Stimulated activated CD4-positive, alpha-beta T cell treated with anti-CD3 and anti-CD28 coated beads, TNF-alpha, amount 100 ng/mL, for 4 hours (primary cell): ENCODE results near the gene F9.
"Not testable (repeated sequence)": the region's sequence is repeated elsewhere in the genome, so short reads cannot be mapped to it uniquely, and the experiment has no call there.

Experiments
- DNase-seq, 3 experiments: peaks; one replicate each; pipeline ENCODE4 v3.0.0-alpha.2; 2020; ENCODE audit warnings: low read depth in 3 of 3

The F9 gene

DNA sequence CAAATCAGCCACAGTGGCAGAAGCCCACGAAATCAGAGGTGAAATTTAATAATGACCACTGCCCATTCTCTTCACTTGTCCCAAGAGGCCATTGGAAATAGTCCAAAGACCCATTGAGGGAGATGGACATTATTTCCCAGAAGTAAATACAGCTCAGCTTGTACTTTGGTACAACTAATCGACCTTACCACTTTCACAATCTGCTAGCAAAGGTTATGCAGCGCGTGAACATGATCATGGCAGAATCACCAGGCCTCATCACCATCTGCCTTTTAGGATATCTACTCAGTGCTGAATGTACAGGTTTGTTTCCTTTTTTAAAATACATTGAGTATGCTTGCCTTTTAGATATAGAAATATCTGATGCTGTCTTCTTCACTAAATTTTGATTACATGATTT lies at the start of gene F9:
Gene F9, plus strand, starts transcription at position 190 of the 400 bp plus-strand sequence. Its CDS starts 26 bp downstream, at position 216.
- DNase-seq, result no peak

DNA sequence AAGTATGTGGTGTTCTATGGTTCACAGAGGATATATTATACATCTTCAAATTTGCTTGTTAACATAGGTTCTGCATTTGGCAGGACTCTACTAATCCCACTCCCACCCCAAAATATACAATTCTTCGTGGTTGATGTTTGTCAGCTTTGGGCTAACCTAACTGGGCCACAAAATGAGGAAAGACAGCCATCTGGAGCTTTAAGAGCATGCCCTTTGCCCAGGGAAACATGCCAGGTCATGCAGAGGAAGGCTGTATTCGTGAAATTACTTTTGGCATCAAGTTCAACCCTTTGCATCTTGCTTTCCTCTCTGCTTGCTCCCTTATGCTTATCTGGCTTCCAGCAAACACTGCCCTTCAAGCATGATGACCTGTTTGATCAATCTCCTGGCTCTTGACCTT lies 46.8 kb upstream of the F9 start:
- no peak for DNase-seq

DNA sequence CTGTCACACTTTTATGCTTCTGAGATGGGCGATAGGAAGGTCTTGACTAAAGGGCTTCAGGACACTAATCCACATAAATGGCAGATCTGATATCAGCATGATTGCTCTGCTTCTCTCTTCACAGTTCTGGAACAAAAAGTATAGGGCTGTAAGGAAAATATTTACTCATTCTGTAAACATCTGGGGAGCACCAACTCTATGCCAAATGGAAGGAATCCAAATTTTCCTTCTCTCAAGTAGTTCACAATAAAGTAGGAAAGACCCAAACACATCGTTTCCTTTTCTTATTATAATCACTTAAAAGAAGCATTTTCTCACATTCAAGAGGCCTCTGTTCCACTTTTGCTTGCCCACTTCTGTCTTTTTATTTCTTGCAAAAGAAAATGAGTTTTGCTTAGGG lies 45.9 kb upstream of the F9 start:
- DNase-seq, result no peak

DNA sequence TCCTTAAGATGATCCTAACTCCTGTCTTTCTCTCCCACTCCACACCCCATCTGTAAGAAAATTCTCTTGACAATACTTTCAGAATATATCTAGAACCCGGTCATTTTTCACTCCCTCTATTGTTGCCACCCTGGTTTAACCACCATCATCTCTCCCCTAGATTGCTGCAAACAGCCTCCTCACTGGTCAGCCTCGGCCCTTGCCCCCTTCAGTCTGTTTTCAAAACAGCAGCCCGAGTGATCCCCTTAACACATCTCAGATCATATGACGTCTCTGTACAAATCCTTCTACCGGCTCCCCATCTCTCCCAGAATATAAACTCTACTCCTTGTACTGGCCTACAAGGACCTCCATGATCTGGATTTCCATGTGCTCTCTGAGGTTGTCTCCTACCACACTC lies 35.2 kb upstream of the F9 start:
- no peak for DNase-seq

DNA sequence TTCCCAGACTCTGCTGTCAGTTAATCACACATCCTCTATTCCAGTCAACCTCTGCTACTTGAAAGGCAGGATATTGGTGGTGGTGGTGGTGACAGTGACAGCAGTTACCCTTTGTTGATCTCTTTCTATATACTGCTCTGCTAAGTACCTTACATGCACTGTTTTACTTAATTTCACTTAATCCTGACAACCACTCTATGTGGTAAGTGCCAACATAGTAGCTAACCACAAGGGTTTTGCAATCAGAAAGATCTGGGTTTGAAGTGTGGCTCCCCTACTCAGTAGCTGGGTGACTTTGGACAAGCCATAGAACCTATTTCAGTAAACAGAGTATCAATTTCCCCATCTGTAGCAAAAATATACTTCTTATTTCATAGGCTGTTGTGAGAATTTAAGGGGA lies 24.2 kb upstream of the F9 start:
- DNase-seq, result no peak

DNA sequence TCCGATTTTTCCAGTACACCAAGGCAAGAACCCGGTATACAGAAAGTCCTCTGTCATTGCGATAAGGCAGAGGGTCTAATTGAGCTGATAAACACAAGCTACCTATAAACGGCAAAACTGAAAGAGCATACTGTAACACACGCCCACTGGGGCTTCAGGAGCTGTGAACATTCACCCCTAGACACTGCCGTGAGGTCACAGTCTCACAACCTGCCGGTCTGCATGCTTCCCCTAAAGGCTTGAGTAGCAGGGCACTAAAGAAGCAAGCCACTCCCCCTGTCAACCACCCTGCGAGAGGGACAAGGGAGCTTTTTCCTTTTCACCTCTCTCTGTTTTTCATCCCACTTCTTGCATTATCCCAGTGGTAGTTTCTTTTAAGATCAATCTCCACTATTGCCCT lies 22.4 kb upstream of the F9 start:
- DNase-seq, result no peak

DNA sequence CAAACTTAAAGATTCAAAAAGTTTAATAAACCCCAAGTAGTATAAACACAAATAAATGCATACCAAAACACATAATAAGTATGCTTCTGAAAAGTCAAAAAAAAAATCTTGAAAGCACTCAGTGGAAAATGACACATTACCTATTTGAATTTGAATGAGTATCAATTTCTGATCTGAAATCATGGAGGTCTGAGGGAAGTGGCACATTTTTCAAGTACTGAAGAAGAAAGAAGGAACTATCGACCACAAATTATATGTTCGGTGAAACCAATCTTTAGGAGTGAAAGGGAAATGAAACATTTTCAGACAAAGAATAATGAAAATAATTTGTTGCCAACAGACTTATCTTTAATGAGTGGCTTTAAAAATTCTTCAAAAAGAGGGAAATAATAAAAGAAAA lies 12.1 kb upstream of the F9 start:
- no peak for DNase-seq

DNA sequence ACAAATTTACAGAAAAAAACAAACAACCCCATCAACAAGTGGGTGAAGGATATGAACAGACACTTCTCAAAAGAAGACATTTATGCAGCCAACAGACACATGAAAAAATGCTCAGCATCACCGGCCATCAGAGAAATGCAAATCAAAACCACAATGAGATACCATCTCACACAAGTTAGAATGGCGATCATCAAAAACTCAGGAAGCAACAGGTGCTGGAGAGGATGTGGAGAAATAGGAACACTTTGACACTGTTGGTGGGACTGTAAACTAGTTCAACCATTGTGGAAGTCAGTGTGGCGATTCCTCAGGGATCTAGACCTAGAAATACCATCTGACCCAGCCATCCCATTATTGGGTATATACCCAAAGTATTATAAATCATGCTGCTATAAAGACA lies 1.7 kb upstream of the F9 start:
- DNase-seq, result not testable (repeated sequence)

DNA sequence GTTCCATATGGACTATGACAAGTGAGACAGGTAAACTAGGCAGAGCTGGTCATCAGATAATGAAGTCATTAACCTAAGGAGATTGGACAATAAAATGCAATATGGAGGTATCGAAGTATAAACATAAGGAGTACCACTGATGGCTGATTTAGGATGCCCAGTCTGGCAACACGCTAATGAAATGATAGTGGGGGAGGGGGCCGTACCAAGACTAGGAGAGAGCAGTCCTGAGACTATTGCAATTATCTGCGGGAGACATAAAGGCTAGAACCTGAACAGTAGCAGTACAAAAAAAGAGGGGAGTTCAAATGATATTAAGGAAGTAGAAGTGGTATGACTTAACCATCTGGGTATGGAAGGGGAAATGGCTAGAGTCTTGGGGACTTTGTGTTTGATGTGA lies 2.3 kb downstream of the F9 start:
- no peak for DNase-seq

DNA sequence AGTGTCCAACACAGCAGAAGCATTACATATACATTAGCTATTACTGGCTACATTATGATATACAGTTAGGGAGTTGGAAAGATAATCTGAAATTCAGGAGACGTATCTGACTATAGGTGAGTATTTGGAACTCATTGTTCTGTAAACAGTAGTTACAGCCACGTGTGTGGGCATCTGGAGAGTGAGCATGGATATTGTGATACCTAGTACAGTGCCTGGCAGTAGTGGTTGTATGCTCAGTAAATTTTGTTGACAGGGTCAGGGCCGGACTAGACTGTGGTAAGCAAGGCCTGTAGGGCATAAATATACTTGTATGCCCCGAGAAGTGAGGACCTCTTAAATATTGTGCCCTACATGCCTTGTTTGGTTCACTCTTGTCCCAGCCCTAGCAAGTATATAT lies 2.9 kb downstream of the F9 start:
- DNase-seq, result no peak

DNA sequence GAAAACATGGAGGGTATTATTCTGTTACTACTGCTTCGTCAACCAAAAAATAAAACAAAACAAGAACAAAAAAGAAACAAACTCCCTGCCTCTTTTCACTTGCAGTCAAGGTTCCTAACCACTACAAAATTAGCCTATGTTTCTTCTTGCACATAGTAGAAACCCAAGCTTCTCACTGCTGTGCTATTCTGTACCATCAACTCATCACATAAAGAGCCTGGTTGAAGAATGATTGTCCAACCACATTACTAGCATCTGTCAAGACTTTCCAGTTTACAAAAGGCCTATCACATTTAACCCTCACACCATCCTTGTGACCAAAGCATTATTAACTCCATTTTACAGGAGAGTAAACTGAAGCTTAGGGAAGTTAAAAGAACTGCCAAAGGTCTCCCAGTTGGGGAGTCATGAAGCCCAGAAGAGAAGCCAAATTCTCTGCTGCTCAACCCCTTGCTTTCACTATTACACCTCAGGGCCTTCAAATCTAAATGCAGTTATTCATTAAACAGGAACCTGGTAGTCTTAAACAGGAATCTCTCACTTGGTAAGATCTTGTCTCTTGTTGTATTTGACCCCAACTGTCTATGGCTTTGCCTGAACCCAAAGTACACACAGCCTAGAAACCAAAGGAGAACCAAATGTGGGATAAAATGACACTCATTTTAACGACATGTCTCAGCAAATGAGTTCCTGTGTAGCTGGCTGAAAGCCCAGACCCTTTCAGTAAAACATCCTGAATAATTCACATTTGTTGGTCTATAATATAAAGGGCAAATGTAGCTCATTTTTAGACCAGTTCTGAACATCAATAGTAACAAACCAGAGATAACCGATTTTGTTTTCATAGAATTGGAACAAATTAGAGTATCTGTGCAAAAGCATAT lies 8.6 kb downstream of the F9 start:
- no peak for DNase-seq

DNA sequence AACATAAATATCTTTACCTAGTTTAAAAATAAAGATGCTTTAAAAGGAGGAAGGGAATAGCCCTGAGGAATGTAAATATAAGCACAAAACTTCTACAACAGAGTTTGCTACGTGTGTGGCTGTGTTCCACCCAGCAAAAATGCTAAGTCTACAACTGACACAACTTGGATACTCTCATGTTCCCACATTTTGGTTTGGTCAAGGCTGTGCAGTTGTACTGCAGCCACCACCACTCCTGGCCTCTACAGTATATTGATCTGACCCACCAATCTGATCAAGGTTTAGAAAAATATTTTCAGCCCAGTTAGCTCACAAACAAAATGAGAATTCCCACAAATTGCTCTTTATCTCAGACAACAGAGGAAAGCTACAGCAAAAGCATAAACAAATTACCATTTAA lies 12.1 kb downstream of the F9 start:
- no peak for DNase-seq

DNA sequence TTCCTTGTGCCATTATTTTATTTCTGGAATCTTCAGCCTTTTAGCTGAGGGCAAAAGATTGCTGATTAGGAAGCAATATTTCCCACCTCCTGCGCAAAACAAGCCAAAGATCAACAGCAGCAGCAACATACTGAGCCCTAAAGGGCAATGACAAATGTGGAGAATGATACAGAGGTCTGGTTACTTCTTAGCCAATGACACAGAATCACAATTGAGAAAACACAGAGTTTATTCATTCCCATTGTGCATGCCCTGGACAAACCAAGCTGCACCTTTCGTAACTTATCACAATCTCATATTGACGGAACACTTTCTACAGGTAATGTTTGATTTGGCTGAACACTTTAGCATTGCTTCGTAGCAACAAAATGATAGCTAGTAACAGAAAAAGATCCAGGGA lies 13.4 kb downstream of the F9 start:
- no peak for DNase-seq

DNA sequence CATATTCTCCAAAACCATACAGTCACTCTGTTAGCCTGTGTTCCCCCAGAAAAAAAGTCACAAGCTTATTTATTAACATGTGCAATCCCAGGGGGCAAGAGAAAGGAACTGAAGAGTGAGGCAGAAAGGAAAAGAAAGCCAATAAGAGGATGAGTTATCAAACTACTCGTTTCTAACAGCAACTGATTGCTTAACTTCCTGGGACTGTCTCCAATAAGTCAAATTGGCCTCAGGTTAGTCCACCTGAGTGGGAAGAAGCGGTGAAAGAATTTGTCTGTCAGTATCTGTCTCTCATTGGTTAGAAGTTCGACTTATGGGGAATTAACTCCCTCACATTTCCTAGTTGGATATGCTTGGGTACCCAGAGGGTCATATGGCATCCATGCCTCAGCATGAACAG lies 14.1 kb downstream of the F9 start:
- no peak for DNase-seq

DNA sequence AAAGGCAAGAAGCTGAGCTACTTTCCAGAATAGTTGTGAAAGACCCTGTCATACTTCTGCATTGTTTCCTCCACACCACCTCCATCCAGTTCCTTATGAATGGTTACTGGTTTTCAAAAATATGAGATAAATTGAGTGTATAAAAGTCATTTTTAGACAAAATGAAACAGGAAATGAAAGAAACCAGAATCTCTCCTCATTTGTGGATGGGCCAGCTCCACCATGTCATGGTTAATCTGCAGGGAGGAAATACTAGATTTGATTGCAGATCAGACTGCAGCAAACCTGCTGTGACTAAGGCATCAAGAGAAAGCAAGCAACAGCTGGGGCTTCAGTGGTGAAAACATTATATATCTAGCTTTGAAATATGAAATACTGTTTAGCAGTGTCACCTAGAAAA lies 23.8 kb downstream of the F9 start:
- DNase-seq, result no peak

DNA sequence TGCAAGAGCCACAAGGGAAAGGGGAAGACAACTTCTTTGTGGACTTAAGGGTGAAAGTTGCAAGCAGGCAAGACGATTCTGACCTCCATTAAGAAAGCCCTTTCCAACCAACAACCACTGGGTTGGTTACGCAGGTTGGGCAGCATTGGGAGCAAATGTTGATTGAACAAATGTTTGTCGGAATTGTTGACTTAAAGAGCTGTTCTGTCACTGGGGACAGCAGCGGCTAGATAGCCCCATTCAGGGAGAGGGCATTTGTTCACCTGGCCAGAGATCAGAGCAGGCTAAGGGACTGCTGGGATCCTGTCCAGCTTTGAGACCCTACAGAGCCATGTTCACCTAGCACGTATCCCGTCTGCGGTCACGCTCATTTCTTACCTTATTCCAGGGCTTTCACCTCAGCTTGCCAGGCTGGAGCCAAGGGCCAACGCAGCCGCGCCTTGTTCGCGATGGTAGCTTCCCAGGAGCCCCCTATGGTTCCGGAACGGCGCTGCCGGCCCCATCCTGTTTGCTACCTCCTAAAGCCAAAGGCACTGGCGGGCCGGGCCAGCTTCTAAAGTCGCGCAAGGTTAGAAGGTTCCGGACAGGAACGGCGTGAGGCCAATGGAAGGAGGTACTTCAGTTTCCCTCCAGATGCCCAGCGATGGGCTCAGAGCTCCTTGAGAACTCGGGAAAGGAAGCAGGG lies 24.6 kb downstream of the F9 start:
- DNase-seq, result no peak

DNA sequence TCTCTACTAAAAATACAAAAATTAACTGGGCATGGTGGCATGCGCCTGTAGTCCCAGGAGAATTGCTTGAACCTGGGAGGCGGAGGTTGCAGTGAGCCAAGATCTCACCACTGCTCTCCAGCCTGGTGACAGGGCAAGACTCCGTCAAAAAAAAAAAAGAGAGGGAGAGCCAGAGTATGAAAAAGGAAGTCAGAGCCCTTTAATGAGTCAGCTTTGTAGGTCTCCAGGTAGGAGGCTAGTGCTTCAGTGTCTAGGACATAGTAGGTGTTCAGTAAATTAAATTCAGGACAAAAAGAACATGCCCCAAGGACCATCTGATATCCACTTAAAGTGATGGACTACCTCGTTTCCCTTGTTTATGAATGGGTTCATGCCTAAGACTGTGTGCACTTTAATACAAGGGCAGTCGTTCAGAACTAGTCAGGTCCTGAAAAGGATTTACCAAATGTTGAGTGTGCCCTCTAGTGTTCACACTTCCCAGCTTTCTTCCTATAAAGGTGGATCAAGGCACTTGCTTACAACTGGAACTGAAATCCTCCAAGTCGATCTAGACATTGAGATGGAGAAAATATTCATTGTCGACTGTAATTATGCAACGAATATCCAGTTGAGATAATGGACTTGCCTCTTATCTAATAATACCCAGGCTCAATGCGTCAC lies 29.0 kb downstream of the F9 start:
- DNase-seq, result no peak

DNA sequence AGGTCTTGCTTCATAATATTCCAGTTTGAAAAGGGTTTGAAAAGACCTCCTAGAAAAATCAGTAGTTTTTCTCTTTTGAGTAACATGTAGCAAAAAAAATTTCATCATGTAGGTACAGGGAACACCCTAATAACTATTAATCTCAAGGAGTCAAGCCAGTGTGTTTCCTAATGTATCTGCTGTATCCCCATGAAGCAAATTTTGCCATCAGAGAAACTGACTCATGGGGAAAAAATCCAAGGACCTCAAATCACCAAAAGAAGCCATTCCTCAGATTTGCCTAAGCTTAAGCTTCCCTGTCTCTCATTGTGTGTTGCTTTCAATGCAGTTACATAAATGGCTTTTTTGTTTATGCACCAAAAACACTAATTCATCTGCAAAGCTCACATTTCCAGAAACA lies 29.7 kb downstream of the F9 start:
- DNase-seq, result no peak

DNA sequence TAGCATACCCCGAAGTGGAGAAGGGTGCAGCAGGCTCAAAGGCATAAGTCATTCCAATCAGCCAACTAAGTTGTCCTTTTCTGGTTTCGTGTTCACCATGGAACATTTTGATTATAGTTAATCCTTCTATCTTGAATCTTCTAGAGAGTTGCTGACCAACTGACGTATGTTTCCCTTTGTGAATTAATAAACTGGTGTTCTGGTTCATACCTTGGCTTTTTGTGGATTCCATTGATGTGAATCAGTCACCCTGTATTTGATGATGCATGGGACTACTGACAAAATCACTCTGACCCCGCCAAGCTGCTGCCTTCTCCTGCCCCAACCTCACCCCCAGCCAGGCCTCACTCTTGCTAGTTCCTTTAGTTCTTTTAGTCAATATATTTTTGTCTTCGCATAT lies 32.7 kb downstream of the F9 start:
- no peak for DNase-seq

DNA sequence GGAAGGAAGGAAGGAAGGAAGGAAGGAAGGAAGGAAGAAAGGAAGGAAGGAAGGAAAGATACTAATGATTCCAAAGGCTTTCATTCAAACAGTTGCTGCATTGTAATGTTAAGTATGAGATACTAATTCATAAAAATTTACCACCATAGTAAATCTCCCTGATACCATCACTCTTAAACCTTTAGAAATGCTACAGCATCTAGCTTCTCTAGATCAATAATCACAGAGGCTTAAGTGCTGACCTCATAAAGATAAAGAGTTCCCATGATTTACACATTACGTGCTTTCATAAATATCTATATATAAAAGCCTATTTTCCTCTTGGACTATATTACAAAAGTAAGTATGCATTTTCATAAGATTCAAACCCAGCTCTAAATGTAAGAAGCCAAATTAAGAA lies 36.4 kb downstream of the F9 start:
- no peak for DNase-seq

DNA sequence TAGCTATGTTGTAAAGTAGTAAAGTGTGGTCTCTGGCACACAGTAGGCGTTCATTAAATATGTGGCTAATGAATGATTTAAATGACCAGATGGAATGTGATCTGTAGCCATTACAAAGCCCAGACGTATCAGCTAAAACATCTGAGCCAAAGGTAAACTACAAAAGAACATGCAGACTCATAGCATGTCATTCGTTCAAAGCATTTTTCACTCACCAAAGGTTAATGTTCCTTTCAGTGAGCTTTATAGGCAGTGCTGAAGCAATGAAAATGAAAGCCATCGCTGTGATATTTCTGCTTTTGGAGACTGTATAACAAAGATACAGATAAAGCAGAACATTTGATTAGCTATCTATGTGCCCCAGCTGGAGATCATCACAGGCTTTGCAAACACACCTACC lies 50.5 kb downstream of the F9 start:
- no peak for DNase-seq

DNA sequence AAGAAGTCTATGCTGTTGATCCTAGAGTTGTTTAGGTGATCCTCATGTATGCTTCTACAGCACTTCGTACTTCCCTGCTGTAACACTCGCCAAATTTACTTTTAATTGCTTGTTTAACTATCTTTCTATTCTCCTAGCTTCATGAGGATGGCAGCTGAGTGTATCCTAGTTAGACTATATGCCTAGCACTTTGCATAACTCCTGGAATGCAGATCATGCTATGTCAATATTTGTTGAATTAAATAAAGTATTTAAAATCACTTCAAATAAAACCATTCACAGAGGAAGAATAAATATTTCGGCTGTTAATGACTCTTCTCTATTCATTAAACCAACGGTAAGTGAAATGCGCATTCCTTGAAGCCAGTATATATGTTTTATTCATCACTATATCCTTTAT lies 55.1 kb downstream of the F9 start:
- DNase-seq, result no peak

DNA sequence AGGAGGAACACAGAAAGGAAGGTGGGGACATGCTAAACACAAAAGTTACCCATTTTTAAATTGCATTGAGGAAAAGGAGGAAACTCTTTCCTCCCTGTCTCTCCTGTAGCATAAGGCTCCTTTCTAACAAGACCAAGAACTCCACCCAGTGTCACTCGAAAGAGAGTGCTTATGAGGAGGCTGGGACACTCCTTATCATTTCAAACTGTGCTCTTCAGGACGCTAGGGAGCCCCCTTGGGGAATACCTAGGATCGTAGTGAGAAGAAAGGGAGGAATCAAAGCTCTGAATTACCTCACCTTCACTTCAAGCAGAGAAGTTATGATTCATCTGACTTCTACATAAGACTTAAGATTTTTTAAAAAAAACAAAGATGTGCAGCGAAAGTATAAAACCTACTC lies 65.5 kb downstream of the F9 start:
- DNase-seq, result no peak
